HG03066 (cell line): Measurements from ENCODE around the gene EARS2.
"Not testable (repeated sequence)": the region's sequence is repeated elsewhere in the genome, so short reads cannot be mapped to it uniquely, and the experiment has no call there.

ENCODE experiments used
- ATAC-seq: cut with Tn5 transposase; IDR thresholded peaks from one replicate; pipeline ENCODE4 v1.9.1; 2021; ENCODE audit warnings: low read depth; ENCODE audit not compliant: unreplicated experiment

EARS2 gene

DNA sequence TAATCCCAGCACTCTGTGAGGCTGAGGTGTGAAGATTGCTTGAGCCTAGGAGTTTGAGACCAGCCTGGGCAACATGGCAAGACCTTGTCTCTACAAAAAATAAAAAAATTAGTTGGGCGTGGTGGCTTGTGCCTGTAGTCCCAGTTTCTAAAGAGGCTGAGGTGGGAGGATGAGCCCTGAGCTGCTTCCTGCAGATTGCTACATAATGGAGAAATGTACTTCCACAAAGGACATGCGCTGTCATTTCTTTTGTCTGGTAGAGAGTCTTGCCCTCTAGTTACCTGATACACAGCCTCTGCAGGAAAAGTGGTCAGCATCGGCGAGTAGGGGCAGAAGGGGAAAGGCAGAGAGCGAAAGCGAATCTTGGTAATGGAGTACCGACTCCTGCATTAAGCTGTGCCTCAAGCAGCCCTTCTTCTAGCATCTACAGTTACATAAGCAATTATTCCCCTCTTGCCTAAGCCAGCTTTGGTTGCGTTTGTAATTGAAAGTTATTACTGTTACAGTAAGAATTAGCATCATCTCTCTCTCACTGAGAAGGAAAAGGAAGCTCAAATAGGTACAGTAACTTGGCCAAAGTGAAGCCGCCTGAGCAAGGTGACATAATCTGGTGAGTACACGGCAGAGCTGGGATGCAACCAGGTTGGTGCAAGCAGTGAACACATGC lies 28.4 kb downstream of the EARS2 start:
- no peak for ATAC-seq

- no peak for ATAC-seq
These were observed 29.0 kb downstream of the EARS2 start for GRCh38 chr16:23527961-23528643.

GRCh38 chr16:23524886-23525285 lies 32.3 kb downstream of the EARS2 start:
- no peak for ATAC-seq

- ATAC-seq = no peak
These were observed 33.2 kb downstream of the EARS2 start for GRCh38 chr16:23523876-23524385.

DNA sequence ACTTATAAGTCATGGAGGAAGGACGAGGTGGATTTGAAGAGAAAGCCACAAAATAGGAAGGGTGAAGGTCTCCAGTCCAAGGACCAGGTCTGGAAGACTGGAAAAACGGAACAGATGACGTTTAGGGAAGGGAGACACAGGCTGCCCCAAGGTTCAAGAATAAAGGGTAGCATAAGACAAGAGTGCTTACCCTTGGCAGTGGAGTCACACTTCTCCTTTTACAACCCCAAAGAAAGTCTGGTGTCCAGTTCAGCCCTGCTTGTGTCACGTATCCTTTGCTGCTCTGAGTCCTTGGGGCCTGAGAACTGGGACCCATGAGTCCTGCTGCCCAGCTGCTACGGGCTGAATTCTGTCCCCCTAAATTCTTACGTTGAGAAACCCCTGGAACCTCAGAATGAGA lies 33.8 kb downstream of the EARS2 start:
- ATAC-seq = no peak

- no peak for ATAC-seq
These were observed 35.2 kb downstream of the EARS2 start for GRCh38 chr16:23521965-23522364.

DNA sequence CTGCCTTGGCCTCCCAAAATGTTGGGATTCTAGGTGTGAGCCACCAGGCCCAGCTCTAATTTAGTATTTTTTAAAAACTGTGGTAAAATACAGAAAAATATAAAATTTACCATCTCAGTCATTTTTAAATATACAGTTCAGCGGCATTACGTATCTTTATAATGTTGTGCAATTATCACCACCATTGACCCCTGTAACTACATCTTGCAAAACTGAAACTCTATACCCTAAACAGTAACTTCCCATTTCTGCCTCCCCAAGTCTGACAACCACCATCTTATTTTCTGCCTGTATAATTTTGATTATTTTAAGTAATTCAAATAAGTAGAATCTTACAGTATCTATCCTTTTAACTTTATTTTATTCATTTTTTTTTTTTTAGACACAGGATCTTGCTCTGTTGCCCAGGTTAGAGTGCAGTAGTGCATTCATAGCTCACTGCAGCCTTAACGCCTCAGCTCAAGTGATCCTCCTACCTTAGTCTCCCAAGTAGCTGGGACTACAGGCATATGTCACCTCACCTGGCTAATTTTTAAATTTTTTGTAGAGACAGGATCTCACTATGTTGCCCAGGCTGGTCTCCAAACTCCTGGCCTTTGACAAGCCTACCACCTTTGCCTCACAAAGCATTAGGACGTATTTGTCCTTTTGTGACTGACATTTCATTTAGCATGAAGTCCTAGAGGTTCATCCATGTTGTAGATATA lies 36.0 kb downstream of the EARS2 start:
- ATAC-seq = no peak

GRCh38 chr16:23520500-23520899 lies 36.6 kb downstream of the EARS2 start:
- no peak for ATAC-seq

- no peak for ATAC-seq
These were observed 37.9 kb downstream of the EARS2 start for GRCh38 chr16:23519282-23519681.

DNA sequence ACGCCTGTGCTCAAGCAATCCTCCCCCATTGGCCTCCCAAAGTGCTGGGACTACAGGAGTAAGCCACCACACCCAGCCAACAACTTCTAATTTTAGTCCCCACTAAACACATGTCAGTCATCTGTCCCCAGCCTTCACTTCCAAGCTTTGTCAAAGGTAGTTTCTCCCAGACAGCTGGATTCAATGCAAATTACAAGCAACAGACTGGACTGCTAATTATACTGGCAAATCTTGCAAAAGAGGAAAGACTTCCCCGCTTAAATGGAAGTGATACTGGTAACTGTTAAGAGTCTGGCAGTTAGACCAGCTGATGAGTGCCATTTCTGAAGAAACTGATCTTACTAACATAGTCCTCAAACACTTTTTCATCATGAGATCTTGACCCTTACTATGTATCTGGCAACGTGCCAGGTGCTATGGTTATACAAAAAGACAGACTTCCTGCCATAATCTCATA lies 38.7 kb downstream of the EARS2 start:
- ATAC-seq = no peak

DNA sequence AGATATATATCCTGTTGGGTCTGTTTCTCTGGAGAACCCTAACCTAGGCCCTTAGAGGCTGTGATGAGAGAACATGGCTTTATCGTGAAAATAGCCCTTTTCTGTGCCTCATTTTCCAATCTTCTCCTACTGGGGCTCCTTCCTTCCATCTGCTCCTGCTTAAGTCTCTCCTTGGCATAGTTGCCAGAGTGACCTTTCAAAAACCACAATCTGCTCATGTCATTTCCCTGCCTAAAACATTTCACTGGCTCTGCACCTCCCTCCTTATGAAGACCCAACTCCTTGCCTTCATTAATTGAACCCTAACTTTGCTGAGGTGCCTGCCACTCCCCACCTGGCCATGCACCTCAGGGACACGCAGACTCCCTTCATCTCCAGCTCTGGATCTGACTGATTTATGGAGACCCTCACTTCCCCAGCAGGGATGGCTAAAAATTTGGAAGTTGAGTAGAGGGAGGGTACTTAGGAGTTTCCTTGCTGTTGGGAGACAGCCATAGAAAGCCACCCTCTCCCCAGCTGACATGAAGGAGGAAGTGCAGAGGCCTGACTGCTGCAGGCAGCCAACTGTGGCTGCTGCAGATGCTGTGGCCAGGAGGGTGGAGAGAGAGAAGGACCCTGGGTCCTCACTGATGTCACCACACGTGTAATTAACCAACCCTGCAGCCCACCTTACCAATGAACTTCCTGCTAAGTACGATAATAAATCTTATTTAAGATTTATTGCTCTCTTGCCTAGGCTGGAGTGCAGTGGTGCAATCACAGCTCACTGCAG lies 40.6 kb downstream of the EARS2 start:
- ATAC-seq = no peak

- ATAC-seq = no peak
These were observed 41.3 kb downstream of the EARS2 start for GRCh38 chr16:23515881-23516280.

DNA sequence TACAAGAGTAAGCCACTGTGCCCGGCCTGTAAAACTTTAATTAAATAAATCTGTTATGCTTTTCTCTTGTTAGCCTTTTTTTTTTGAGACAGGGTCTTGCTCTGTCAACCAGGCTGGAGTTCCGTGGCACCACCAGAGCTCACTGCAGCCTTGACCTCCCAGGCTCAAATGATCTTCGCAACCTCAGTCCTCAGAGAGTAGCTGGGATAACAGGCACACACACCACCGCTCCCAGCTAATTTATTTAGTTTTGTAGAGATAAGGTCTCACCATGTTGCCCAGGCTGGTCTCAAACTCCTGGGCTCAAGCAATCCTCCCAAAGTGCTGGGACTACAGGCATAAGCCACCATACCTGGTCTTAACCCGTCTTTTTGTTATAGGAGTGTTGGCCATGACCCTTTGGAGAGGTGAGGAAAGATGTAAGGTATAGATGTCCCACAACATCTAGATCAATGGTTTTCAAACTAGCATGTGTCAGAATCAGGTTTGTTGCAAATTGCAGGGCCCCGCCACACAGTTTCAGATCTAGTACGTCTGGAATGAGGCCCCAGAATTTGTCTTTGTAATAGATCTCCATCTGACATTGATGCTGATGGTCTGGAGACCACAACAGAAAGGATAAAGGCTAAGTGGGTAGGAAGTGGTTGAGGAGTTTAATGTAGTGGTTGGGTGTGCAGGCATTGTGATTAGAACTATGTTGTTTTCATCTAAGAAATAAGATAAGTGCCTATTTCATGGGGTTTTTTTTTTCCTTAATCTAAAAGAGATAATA lies 42.6 kb downstream of the EARS2 start:
- ATAC-seq = no peak

DNA sequence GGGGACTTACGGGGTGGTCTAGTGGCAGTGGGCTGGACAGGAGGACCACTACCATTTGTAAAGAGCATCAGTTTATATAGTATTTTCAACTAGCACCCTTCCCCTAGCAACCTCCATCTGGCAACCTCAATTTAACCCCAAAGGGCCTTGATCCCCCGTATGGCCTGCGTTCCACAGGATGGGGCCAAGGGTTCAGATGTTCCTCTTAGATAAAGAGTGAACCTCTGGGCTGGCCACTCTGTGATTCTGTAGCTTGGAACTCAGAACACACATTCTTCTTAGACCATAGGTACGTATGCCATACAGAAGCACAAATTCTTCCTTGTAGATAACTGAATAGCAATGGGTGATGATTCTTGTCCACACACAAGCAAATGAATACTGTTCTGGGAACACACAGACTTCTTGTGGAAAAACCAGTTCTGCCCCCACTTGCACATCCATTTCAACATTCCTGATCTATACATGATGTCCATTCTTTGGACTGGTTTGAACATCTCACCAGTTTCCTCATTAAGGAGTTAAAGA lies 44.9 kb downstream of the EARS2 start:
- no peak for ATAC-seq

DNA sequence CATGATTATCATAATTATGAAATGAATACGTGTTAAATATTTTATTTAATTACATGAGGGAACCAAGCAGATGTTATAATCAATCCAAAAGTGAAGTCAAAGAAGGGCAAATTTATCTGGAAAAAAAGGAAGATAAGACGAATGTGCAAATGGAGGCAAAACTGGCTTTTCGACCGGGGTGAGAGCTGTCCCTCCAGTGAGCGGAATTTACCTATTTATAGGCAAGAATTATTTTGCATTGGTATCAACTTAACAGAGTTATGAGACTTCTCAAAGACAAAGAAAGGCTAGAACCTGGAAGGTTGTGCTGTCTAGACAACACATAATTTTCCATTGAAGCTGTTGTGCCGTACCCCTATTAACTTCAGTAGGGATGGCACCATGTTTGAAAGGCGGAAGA lies 45.4 kb downstream of the EARS2 start:
- ATAC-seq = no peak

DNA sequence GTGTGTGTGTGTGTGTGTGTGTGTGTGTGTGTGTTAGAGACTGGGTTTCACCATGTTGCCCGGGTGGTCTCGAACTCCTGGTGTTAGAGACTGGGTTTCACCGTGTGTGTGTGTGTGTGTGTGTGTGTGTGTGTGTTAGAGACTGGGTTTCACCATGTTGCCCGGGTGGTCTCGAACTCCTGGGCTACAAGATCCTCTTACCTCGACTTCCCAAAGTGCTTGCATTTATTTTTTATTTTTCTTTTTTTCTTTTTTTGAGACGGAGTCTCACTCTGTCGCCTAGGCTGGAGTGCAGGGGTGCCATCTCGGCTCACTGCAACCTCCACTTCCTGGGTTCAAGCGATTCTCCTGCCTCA lies 46.3 kb downstream of the EARS2 start:
- not testable (repeated sequence) for ATAC-seq

GRCh38 chr16:23510164-23510914 lies 46.8 kb downstream of the EARS2 start, which contains the start of gene GGA2:
Gene GGA2, minus strand, starts transcription at chr16:23510494. Its CDS starts 83 bp downstream, at chr16:23510411.
- peak; percentile 61 for ATAC-seq

- peak; percentile 9 for ATAC-seq
These were observed 47.4 kb downstream of the EARS2 start for GRCh38 chr16:23509782-23510163.

DNA sequence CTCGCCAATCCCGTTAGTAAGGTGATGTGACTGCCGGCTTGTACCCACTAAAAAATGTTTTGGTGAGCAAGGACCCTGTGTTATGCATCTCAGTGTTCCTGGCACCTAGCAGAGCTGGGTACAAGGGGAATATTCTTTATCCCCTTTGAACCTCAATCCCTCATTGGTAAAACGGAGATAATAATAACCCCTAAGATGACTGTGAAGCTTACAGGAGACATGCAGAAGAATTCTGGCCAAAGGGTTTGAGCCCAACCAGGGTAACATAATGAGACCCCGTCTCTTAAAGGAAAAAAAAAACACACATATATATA lies 47.8 kb downstream of the EARS2 start:
- ATAC-seq = no peak
